Hypothalamus (tissue), 51 donors: ENCODE results near the gene AVL9.
"Not testable (repeated sequence)": the region's sequence is repeated elsewhere in the genome, so short reads cannot be mapped to it uniquely, and the experiment has no call there.

ENCODE experiments used
- DNase-seq, 51 donors: peaks; one replicate each; lab custom pipeline; 2025; lab: John Stamatoyannopoulos, UW

AVL9 gene

DNA sequence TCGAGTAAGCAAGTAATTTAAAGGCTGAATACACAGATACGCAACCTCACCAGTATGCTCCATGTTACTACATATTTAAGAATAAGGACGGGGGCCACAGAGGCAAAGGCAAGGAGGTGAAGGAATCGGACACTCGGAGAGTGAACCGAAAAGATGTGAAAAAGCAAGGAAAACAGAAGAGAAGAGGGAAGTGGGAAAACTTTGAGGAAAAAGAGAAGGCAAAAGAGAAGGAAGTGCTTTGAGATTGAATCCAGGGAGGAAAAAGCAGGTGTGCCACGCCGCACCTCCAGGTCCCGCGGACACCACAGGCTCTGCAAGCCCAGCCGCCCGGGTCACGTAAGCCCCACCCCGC is 367 bp upstream of the AVL9 start:
- no peak for DNase-seq

DNA sequence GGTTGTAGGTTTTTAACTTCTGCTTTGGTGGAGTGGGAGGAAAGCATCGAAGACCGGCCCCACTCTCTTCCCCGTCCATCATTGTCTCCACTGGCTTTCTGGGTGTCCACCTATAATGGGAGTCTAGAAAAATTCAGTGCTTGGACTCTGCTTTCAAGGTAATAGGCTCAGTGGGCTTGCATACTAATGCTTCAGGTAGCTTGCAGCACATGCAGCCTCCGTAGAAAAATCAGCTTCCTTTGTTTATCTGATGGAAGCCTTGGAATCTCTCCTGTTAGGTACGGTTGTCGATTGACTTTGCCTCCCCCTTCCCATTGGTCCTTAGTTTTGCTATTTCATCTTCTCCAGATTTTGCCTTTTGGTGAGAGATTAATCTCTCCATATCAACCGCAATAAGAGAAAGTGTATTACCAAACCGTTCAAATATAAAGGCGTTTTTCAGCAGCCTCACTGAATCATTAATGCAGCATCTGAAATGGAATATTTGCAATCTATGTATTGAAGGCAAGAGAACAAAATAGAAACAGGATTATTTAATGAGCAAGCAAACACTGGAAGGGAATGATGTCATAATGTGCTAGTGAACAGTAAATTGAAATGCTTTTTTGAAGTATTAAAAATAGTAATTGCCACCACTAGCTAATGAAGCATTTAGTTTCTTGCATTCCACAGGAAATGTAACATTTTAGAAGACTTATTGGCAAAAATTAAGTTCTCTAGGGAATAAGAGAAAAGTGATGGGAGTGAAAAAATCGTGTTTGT is 944 bp downstream of the AVL9 start:
- peak in 2 of 51 donors; percentile 30 to 54 for DNase-seq

DNA sequence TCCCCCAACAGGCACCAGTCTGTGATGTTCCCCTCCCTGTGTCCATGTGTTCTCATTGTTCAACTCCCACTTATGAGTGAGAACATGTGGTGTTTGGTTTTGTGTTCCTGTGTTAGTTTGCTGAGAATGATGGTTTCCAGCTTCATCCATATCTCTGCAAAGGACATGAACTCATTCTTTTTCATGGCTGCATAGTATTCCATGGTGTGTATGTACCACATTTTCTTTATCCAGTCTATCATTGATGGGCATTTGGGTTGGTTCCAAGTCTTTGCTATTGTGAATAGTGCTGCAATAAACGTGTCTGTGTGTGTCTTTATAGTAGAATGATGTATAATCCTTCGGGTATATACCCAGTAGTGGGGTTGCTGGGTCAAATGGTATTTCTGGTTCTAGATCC is 4.5 kb downstream of the AVL9 start:
- DNase-seq = not testable (repeated sequence)

- DNase-seq = not testable (repeated sequence)
These were observed 4.9 kb downstream of the AVL9 start for GRCh38 chr7:32500216-32500615.

- DNase-seq = no peak
These were observed 5.6 kb downstream of the AVL9 start for GRCh38 chr7:32500922-32501341.

DNA sequence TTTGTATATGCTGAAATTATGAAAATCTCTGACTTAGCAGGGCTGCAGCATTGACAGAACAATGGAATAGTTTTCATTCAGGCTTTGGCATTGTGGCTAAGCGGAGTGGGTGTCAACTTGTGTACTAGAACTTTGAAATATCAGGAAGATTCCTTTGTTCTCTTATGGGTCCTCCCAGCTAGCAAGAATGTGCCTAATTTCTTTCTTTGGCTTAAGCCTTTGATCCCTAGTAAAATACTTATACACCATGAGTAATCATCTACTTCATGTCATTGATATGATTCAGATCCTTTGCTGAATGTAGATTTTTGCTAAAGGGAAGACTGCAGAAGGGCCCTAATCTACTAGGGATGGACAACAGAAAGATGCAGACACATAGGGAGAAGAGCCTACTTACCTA is 6.2 kb downstream of the AVL9 start:
- DNase-seq = no peak

GRCh38 chr7:32502728-32503127 is 7.4 kb downstream of the AVL9 start:
- no peak for DNase-seq

- DNase-seq = no peak
These were observed 11.2 kb downstream of the AVL9 start for GRCh38 chr7:32506266-32507054.

DNA sequence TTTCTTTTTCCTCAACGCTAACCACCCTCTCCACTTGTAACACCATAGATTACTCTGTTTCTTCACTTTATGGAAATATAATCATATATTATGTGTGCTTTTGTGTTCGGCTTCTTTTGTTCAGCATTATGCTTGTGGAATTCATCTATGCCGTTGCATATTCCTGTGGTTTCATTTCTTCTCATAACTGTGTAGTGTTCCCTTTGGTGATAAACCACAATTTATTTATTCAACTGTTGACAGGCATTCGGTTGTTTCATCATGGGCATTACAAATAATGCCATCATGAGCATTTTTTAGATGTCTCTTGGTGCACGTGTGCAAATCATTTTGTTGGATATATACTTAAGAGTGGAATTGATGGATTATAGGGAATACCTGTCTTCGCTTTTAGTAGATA is 12.1 kb downstream of the AVL9 start:
- no peak for DNase-seq

- no peak for DNase-seq
These were observed 16.5 kb downstream of the AVL9 start for GRCh38 chr7:32511791-32512190.

DNA sequence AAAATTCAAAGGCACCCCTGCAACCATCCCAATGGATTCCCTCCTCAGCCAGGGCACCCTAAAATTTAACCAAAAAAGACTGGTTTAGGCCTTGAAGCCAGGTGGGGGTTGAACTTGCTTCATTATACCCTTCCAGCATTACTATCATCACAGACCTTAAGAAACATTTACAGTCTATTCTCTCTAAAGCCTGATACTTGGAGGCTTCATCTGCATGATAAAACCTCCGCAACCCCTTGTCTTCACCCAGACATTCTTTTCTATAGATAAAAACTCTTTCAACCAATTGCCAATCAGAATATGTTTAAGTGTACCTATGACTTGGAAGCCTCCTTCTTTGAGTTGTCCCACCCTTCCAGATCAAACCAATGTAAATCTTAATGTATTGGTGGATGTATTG is 17.9 kb downstream of the AVL9 start:
- DNase-seq = no peak

GRCh38 chr7:32515890-32516550 is 20.7 kb downstream of the AVL9 start:
- DNase-seq = no peak

GRCh38 chr7:32516551-32517100 is 21.3 kb downstream of the AVL9 start:
- no peak for DNase-seq

DNA sequence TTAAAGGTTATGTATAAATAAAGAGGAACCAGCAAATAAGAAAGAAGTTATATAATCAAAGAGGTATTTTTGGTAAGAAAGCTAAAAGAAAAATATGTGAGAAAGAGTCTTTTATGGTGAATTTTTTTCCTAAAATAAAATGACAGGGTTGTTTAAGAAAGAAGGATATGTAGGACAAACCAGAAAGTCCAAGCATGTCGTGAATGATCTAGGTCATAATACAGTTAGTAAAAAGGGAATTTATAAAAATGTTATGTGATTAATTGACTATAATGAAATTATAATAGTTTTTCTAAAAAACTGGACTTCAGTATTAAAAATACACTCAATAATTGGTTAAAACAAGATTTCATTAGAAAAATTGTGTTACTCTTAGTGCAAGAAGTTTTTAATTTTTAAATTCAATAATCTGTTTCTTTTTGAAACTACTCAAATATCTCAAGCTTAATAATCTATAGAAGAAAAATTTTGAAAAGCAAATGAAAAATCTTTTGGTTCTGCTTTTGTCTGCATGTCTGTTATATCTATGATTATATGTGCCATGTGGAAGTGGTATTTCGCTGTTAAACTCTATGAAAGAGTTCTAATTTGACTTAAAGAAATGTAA is 23.3 kb downstream of the AVL9 start:
- DNase-seq = no peak

GRCh38 chr7:32519763-32520162 is 24.5 kb downstream of the AVL9 start:
- no peak for DNase-seq

DNA sequence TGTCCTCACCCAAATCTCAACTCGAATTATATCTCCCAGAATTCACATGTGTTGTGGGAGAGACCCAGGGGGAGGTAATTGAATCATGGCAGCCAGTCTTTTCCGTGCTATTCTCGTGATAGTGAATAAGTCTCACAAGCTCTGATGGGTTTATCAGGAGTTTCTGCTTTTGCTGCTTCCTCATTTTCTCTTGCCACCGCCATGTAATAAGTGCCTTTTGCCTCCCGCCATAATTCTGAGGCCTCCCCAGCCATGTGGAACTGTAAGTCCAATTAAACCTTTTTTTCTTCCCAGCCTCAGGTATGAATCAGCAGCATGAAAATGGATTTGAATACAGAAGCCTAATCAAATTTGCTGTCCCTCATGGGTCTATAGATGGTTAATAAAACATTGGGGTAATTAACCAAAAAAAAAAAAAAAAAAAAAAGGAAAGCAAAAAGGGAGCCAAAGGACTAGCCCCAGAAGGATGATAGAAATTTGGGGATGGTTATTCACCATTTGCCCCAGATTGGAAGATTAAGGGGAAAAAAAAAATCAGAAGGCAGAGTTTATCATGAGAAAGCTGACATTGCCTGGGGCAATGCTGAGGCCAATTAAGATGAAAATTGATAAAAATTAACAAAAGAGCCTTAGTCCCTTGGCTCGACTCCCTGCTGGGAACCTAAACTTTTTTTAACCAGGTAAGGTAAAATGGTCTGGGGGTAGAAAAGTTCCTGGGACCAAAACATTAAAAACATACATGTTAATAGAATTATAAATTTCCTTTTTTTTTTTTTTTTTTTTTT is 27.6 kb downstream of the AVL9 start:
- DNase-seq = no peak

DNA sequence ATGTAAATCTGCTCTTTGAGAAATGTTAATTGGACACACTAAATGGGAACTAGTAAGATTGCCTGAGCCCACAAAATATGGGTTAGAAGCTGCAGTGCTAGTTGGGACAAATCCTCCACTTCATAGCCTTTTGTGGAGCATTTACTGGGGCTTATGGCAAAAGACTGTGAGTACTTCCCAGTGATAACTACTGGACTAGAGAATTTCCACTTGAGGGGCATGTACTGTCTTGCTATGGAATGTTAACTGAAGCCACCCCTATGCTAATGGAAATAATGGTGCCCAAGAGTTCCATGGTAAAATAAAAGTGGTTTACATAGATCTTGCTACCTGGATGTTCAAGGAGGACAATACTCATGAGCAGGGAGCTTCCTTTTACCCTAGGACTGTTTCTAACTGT is 29.3 kb downstream of the AVL9 start:
- DNase-seq = no peak

DNA sequence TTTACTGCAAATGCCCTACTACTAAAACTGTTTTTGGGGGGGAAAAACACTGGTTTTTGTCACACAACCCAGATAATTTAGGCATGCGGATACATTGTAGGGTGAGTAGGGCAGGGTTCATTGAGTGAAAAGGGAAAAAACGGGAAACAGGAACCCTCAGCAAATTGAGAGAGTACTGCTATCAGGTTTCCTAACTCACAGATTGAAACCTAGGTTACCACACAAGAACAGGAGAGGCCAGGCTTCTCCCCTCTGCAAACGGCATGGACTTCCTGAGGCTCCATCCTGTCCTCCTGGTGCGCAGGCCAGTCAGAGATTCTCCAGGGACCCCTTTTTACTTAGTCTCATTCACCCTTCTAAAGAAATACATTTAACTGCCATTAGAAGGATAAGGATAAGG is 30.6 kb downstream of the AVL9 start:
- no peak for DNase-seq

GRCh38 chr7:32531402-32531801 is 36.1 kb downstream of the AVL9 start:
- DNase-seq = no peak

DNA sequence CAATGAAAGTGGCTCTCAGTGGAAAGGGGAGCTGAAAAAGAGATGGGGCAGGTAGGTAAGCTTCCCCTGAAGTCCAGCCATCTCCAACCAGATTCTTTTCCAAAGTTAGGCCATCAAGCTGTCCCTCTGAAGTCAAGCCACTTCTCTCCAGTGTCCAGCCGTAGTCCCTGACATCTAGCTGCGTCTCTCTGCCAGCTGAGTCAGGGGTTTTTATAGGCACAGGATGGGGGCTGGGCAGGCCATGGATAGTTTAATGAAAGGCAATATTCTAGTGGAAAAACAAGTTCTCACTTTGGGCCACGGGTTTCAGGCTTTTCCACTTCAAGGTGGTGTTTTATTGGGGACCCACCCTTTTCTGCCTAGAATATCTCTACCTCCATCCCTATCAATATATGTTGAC is 36.8 kb downstream of the AVL9 start:
- peak in 1 of 51 donors; percentile 2 for DNase-seq
